ENCODE results near the gene WNT4.

- TF ChIP-seq ZFP30 (CRISPR knock-in tag; IDR thresholded peaks at IDR 0.05) (no peak), ZNF8 (CRISPR knock-in tag; IDR thresholded peaks at IDR 0.05) (no peak), CSDC2 (CRISPR knock-in tag; IDR thresholded peaks at IDR 0.05) (no peak)
Observed at GRCh38 chr1:22111115-22111514, 31.8 kb downstream of the WNT4 start.

All from SK-N-SH treated with all-trans-retinoic acid at 6 μM for 48 hours (cell line).